AG08395 (cell line): ENCODE data around the gene CHCHD6.

Experiments used
- DNase-seq: peaks from one replicate; pipeline ENCODE4 v3.0.0; 2012; ENCODE audit warnings: mixed read lengths, low spot score

CHCHD6 gene

DNA sequence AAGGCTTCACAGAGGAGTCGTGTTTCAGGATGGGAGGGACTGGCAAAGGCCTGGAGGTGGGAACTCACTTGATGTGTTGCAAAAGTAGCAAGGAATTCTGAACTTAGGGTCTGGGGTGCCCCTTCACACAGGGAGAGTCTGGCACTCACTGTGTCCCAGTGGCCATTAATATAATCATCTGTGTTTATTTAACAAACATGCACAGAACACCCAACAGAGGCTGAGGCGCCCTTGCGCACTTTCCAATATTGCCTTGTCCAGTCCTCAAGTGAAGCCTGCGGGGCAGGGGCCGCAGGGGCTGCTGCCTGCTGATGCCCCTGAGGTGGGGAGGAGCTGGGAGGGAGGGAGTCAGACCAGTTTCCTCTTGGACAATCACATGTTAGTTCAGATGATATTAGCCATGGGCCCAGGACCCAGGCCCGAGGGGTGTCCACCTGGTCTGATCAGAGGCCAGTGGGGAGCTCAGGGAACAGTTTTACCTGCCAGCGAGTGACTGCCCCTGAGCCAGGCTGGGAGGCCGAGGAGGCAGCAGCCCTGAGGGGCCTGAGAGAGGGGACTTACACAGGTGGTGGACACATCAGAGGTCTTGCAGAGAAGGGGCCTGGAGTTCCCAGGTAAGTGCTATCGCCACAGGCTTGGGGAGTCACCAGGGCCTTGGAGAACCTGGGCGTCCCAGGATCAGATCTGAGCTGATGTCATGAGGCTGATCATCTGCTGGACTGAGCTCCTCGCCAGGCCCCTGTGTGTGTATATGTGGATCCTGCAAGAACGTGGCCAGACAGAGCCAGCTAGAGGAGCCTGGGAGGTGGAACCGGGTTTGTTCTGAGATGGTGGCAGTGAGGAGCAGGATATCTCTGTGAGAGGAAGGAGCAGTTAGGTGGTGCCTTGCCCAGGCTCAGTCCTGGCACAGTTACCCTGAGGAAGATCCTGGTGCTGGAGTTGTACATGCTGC is 35.3 kb upstream of the CHCHD6 start:
- DNase-seq = no peak

DNA sequence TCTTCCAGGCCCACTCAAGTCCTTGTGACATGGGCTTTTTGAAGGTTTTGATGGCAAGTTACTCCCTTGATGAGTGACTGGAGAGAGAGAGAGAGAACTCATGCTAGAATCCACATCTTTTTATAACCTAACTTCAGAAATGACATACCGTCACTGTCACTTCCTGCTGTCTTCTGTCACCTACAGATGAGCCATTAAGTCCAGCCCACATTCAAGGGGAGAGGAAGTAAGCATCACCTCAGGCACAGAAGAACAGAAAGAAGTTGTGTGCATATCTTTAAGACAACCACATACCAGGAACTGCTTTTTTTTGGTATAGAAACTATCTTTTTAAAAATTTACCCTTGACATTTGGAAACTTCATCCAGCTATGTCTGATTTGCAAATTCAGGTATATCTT is 32.5 kb upstream of the CHCHD6 start:
- DNase-seq = no peak

DNA sequence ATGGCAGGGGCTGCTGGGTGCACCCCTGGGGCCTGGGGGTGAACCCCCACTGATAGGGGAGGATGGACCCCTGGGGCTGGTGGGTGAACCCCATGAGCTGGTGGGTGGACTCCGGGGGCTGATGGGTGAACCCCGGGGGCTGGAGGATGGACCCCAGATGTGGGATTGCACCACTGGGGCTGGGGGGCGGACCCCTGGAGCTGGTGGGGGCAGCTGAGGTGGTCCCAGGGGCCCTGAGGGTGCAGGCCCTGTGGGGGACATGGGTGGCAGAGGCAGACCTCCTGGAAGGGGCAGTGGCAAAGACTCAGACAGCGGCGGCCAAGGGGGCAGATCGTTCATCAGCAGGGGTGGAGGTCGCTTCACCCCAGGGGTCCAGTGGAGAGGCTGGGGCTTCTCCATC is 31.7 kb upstream of the CHCHD6 start:
- no peak for DNase-seq

DNA sequence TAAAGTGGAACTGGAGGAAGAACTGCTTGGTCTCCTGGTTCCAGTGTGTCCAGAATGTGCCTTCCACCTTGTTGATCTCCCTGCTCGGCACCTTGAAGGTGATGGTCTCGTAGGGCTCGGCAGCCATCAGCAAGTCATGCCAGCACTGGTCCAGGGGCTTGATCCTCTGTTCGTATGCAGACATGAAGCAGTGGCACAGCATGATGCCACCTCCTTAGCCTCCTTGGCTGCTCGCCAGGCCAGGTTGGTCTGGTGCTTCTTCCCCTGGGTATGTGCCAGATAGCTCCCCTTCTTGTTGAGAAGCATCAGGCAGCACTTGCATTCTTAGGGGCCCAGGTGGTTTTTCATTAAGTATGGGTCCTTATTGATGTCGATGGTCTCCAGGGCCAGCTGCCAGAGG is 31.3 kb upstream of the CHCHD6 start:
- DNase-seq = no peak

GRCh38 chr3:126676919-126677705 is 26.9 kb upstream of the CHCHD6 start:
- DNase-seq = peak; percentile 66

DNA sequence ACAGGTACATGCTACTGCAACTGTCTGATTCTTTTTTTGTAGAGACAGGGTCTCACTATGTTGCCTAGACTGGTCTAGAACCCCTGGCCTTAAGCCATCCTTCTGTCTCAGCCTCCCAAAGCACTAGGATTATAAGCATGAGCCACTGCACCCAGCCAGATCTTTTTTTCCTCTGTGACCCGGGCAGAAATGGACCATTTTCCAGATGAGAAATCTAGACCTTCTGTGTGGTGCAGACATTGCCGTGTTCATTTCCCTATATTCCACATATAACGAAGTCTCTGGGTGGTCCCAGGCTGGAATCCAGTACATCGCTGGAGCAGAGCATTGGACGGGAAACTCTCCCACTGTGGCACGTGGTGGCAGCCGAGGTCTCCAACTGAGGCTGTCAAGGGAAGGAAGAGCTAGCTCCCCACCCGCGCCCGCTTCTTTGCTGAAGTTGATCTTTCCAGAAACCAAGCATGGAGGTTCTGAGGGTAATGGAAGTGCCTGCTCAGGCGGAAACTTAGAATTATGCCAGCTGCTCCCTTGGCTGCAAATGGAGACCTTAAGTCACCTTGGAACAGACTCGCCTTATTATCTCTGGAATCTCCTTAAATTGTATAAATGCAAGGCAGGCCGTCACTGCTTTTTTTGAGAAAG is 26.1 kb upstream of the CHCHD6 start:
- no peak for DNase-seq

DNA sequence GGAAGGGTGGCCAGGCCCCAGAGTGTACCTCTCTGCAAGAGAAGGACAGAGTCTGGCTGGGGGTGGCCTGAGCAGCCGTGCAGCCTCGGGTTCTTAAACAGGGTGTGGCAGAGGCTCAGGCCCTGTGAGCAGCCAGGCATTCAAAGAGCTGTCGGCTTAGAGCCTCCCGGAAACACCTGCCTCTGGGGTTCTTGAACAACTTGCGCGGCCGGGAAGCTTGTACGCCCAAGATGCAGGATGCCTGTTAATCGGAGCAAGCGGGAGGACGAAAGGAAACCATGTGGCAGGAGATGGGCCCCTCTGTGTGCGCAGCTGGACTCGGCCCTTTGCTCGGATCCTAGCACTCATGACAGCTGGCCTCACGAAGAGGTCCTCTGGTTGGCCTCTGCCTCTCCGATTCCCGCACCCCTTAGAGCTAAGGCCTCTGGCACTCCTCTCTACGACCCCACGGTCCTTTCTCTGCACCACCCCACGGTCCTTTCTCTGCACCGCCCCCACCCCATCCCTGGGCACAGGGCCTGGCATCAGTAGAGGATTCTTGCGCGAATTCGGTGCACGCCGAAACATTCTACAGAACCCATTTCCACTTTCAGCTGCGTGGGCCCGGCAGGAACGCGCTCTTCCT is 25.2 kb upstream of the CHCHD6 start:
- no peak for DNase-seq

- peak; percentile 77 for DNase-seq
Observed at GRCh38 chr3:126679318-126679751, 24.7 kb upstream of the CHCHD6 start.

DNA sequence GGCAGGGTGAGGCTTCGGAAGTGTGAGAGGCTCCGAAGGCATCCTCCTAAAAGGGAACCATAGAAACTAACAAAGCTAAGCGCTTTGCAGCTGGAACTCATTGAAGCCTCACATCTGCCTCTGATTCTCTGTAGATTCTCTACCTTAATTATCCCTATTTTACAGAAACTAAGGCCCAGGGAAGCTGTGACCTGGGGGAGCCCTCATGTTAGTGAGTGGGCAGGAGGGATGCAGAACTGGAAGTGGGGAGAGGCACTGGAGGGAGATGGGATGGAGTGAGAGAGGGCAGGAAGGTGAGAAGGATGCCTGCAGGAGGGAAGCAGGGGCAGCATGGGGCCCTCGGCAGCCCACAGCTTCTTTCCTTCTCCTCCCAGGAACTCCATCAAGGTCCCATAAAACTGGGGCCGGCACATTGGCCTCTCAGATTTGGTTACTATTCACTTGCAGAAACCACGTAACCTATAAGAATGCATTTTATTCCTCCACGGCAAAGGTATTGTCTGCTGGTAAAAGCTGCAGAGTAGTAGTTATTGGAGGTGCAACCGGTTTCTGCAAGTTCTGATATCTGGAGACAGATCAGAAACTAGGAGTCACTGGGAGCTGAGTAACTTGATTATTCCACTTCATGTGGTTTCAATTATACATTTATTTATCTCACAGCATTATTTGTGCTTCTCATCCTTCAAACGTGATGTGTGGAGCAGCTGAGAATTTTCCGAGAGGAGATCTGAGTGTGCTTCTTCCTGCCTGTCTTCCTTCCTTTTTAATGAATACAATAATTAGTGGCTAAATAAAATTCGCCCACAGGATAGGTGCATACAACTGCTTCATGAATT is 24.0 kb upstream of the CHCHD6 start:
- peak; percentile 35 for DNase-seq

DNA sequence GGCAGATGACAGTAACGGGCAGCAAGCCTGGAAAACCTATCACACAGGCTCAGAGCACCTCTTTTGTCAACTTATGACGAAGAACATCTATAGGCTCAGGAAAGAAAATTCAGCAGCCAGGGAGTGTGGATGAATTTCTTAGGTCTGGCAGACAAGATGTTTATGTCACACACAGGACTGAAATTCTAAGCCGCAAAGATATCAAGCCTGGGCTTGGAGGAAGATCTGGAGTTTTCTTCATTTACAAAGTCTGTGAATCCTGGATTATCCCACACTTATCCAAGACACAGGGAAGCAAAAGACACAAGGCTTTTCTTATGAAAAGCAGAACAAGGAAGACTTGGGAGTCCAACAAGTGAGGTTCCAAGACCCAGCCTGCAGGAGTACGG is 23.4 kb upstream of the CHCHD6 start:
- no peak for DNase-seq

DNA sequence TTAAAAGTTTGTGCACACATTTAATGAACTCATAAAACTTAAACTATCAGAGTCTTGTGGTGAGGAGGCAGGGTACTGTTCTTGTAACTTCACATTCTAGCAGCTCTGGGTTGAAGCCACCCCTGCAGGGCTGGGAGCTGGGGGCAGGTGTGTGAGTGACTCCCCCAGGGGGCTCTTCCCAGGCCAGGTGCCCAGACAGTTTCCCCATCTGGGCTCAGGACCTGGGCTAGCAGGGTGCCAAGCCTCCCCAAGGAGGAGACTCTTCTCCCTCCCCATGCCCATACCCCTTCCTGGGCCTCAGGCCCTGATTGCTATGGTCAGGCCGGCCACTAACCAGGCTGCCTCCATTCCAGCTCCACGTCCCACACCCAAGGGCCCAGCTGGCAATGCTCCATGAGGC is 22.0 kb upstream of the CHCHD6 start:
- no peak for DNase-seq

DNA sequence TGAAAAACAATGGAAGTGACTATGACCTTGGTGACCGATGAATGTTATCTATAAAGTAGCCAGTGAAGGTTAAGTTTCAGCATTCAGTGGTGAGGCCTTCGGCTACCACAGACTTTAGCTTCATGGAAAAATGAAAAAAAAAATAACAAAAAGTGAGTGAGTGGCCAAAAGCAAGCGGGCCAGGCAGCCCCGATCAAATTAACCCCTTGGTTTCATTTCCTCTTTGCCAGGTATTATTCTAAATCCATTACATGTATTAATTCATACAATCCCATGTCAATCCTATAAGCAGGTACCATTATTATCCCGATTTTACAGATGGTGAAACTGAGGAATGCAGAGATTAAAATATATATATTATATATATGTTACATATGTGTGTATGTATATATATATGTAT is 21.0 kb upstream of the CHCHD6 start:
- no peak for DNase-seq

DNA sequence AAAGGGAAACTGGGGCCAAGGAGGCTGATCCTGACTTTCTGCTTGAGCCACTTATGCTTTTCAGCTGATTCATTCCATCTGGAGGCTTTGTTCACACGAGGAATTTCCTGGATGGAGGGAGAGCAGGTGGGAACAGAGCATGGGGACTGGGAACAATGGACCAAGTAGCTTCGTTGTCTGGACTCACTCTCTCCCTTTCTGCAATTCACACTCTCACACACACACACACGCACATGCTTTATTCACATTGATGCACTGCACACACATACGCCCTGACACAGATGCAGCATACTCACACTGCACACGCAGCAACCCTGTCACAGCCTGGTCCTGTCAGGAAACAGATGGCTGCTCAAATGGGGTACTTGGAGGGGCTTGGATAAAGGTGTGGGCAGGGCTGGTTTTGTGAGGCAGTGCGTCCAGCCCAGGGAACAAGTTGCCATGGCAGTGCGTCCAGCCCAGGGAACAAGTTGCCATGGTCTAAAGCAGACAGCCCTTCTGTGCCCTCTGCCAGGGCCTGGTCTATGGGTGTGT is 19.8 kb upstream of the CHCHD6 start:
- peak; percentile 53 for DNase-seq

GRCh38 chr3:126685021-126685420 is 19.0 kb upstream of the CHCHD6 start:
- peak; percentile 27 for DNase-seq

GRCh38 chr3:126685493-126685892 is 18.5 kb upstream of the CHCHD6 start:
- DNase-seq = no peak

DNA sequence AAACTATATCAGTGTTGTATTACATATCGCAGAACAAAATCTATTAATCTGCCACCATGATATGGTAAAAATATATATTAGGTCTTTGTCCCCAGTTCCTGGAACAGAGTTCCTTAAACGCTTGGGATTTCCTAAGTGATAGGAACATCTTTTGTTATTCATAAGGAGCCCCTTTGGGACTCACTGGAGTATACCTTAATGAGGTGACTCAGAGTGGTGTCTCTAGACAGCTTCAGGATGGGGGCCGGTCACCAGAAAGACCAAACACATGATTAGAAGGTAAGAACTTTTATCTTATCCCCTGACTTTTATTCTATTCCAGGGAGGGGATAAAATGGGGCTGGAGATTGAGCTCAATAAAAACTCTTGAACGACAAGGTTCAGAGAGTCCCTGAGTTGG is 12.3 kb upstream of the CHCHD6 start:
- no peak for DNase-seq

DNA sequence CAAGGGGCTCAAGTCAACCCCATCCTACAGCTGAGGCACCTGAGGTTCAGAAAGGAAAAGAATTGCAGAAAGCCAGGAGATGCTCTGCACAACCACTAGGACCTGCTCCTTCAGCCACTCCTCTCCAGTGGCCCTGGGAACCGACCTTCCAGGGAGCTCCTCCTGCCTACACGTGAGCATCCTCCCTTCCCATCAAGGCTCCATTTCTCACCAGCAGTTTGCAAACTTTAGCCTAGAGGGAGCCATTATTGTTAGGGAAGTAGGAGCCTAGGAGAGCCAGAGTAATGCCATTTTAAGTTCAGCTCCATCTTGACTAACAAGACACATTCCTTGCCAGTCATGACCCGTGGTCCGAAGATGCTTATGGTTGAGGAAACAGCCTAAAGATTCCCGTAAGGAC is 11.2 kb upstream of the CHCHD6 start:
- no peak for DNase-seq

- no peak for DNase-seq
Observed at GRCh38 chr3:126693921-126694320, 10.1 kb upstream of the CHCHD6 start.

DNA sequence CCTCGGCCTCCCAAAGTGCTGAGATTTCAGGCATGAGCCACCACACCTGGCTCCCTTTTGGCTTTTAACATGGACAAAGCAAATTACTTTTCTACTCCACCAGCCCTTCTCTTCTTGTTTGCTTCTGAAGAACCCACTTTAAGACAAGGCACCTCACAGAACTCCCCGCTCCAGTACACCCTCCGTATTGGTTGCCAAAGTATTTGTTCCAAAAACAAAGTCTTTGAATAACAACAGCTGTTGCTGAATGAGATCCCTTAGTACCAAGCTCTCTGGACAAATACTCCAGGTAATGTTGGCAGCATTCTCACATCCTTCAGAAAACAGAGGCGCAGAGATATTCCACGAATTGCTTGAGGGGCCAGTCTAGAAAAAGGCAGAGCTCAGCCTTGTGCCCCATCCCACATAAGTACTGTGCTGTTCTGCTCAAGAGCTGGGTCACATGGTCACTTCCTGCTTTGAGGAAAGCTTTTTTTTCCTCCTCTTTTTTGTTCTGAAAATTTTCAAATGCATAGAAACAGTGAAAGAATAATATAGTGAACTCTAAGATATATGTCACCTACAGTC is 7.3 kb upstream of the CHCHD6 start:
- no peak for DNase-seq

DNA sequence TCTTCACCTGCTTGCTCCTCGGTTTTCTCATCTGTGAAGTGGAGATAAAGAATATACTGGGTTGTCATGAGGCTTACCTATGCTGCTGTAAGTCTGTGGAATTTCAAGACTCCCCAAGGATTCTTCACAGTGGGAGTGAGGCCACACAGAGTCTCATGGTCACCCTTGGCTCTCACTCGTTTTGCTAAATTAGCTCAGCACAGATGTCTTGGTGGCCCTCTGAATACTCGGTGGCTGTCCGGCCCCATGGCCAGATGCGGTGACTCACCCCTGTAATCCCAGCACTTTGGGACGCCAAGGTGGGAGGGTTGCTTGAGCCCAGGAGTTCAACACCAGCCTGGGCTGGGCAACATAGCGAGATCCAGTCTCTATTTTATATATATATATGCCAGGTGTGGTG is 5.0 kb upstream of the CHCHD6 start:
- no peak for DNase-seq
